HG03342 (cell line): Measurements from ENCODE around the gene CRYBA2.

ENCODE experiments used
- ATAC-seq: cut with Tn5 transposase; IDR thresholded peaks from one replicate; pipeline ENCODE4 v1.9.1; 2021; ENCODE audit warnings: mild to moderate bottlenecking, moderate library complexity; ENCODE audit not compliant: unreplicated experiment

The CRYBA2 gene

GRCh38 chr2:218993345-218994315, at the start of gene CRYBA2:
Gene CRYBA2, minus strand, starts transcription at chr2:218993422. Its CDS starts 246 bp downstream, at chr2:218993176.
- no peak for ATAC-seq

GRCh38 chr2:219042750-219043149, 49.5 kb upstream of the CRYBA2 start:
- no peak for ATAC-seq

- no peak for ATAC-seq
Observed at GRCh38 chr2:219042157-219042556, 48.9 kb upstream of the CRYBA2 start.

- ATAC-seq: no peak
Observed at GRCh38 chr2:219041252-219041651, 48.0 kb upstream of the CRYBA2 start, which contains the start of gene CFAP65. Gene CFAP65, minus strand, starts transcription at chr2:219041516. Its CDS starts 2,468 bp downstream, at chr2:219039048.

- ATAC-seq: no peak
Observed at GRCh38 chr2:219038600-219038999, 45.4 kb upstream of the CRYBA2 start.

GRCh38 chr2:219037783-219038499, 44.7 kb upstream of the CRYBA2 start:
- no peak for ATAC-seq

- ATAC-seq: no peak
Observed at GRCh38 chr2:219035942-219036341, 42.7 kb upstream of the CRYBA2 start.

GRCh38 chr2:219034823-219035222, 41.6 kb upstream of the CRYBA2 start:
- no peak for ATAC-seq

- ATAC-seq: no peak
Observed at GRCh38 chr2:219032051-219032745, 39.0 kb upstream of the CRYBA2 start.

- ATAC-seq: no peak
Observed at GRCh38 chr2:219031005-219031738, 38.0 kb upstream of the CRYBA2 start.

GRCh38 chr2:219030177-219030940, 37.1 kb upstream of the CRYBA2 start:
- ATAC-seq: no peak

- peak; percentile 65 for ATAC-seq
Observed at GRCh38 chr2:219029829-219030165, 36.6 kb upstream of the CRYBA2 start.

- no peak for ATAC-seq
Observed at GRCh38 chr2:219028996-219029828, 36.0 kb upstream of the CRYBA2 start.

- ATAC-seq: no peak
Observed at GRCh38 chr2:219028141-219028540, 34.9 kb upstream of the CRYBA2 start.

- ATAC-seq: no peak
Observed at GRCh38 chr2:219027511-219028055, 34.4 kb upstream of the CRYBA2 start.

GRCh38 chr2:219026946-219027345, 33.7 kb upstream of the CRYBA2 start:
- no peak for ATAC-seq

- no peak for ATAC-seq
Observed at GRCh38 chr2:219025637-219026585, 32.7 kb upstream of the CRYBA2 start.

GRCh38 chr2:219024059-219024458, 30.8 kb upstream of the CRYBA2 start:
- ATAC-seq: no peak
